GM23338 (cell line): ENCODE measurements around the gene NCOA7. TPM values are rescaled to one million over a fixed set of nuclear protein-coding genes. Genes with fewer than 3 reads are reported as not detected.

Experiments
- ATAC-seq: fragments of 200-7000 bp; cut with Tn5 transposase; 3 replicates; pipeline ENCODE4 v1.9.1; 2020
- DNase-seq: peaks from one replicate; pipeline ENCODE4 v3.0.0-alpha.2; 2015; ENCODE audit warnings: low spot score
- H2AFZ ChIP-seq: fragments of 200-600 bp; sonication (generic); 2 replicates; pipeline ENCODE4 v1.8.0; 2016; ENCODE audit warnings: antibody characterized with exemption, mild to moderate bottlenecking, moderate library complexity
- H3F3A ChIP-seq: fragments of 200-600 bp; sonication (generic); replicated peaks from 2 replicates; pipeline ENCODE4 v1.8.0; 2017; ENCODE audit warnings: antibody characterized with exemption, mixed run types, low read depth
- H3K27ac ChIP-seq: fragments of 200-600 bp; sonication (generic); 2 replicates; pipeline ENCODE4 v1.6.1; 2016; ENCODE audit warnings: low read depth
- H3K27me3 ChIP-seq: fragments of 200-600 bp; sonication (generic); 2 replicates; pipeline ENCODE4 v1.8.0; 2016; ENCODE audit warnings: mild to moderate bottlenecking, mixed run types, moderate library complexity; ENCODE audit not compliant: insufficient read depth
- H3K36me3 ChIP-seq: fragments of 200-600 bp; sonication (generic); 2 replicates; pipeline ENCODE4 v1.8.0; 2016; ENCODE audit warnings: mild to moderate bottlenecking; ENCODE audit not compliant: insufficient read depth
- H3K4me1 ChIP-seq: fragments of 200-600 bp; sonication (generic); 2 replicates; pipeline ENCODE4 v1.8.0; 2016; ENCODE audit warnings: mild to moderate bottlenecking, moderate library complexity; ENCODE audit not compliant: insufficient read depth
- H3K4me2 ChIP-seq: fragments of 200-600 bp; sonication (generic); 2 replicates; pipeline ENCODE4 v1.7.1; 2017; ENCODE audit warnings: mixed run types
- H3K4me3 ChIP-seq: fragments of 200-600 bp; sonication (generic); 2 replicates; pipeline ENCODE4 v1.6.1; 2016; ENCODE audit warnings: mixed run types
- H3K79me2 ChIP-seq: fragments of 200-600 bp; sonication (generic); replicated peaks from 2 replicates; pipeline ENCODE4 v1.8.0; 2017; ENCODE audit warnings: mild to moderate bottlenecking; ENCODE audit not compliant: insufficient read depth
- H3K9me2 ChIP-seq: fragments of 200-600 bp; sonication (generic); 2 replicates; pipeline ENCODE4 v1.8.0; 2017; ENCODE audit not compliant: insufficient read depth
- H4K20me1 ChIP-seq: fragments of 200-600 bp; sonication (generic); replicated peaks from 2 replicates; pipeline ENCODE4 v1.8.0; 2017; ENCODE audit warnings: mild to moderate bottlenecking; ENCODE audit not compliant: insufficient read depth
- H3K27ac Mint-ChIP-seq: 2 replicates; pipeline ENCODE4 v1.8.0; 2020; ENCODE audit warnings: inconsistent platforms, mild to moderate bottlenecking, moderate library complexity, mixed read lengths
- H3K27me3 Mint-ChIP-seq: 3 replicates; pipeline ENCODE4 v1.8.0; 2022; ENCODE audit warnings: low read depth, mild to moderate bottlenecking, moderate library complexity, mixed read lengths, inconsistent platforms; ENCODE audit not compliant: insufficient read depth, poor library complexity
- H3K36me3 Mint-ChIP-seq: 3 replicates; pipeline ENCODE4 v1.8.0; 2021; ENCODE audit warnings: low read depth, mild to moderate bottlenecking, inconsistent platforms, moderate library complexity, mixed read lengths
- H3K4me1 Mint-ChIP-seq: 3 replicates; pipeline ENCODE4 v1.8.0; 2020; ENCODE audit warnings: mild to moderate bottlenecking, inconsistent platforms, mixed read lengths
- H3K4me3 Mint-ChIP-seq: 3 replicates; pipeline ENCODE4 v1.8.0; 2021; ENCODE audit warnings: moderate library complexity, mild to moderate bottlenecking, inconsistent platforms, mixed read lengths
- H3K9me3 Mint-ChIP-seq: 3 replicates; pipeline ENCODE4 v1.8.0; 2020; ENCODE audit warnings: moderate library complexity, mild to moderate bottlenecking, inconsistent platforms, mixed read lengths
- REST ChIP-seq: IDR thresholded peaks from one replicate; pipeline ENCODE4 v1.6.1; 2018; ENCODE audit warnings: antibody characterized with exemption; ENCODE audit not compliant: unreplicated experiment
- ZNF114 ChIP-seq: fragments of 250-450 bp; sonication (Bioruptor Pico); IDR thresholded peaks from 2 replicates; pipeline ENCODE4 v1.5.0; 2020; ENCODE audit warnings: mild to moderate bottlenecking, moderate library complexity
- ZNF331 ChIP-seq: fragments of 250-450 bp; sonication (Bioruptor Pico); IDR thresholded peaks from 2 replicates; pipeline ENCODE4 v1.5.0; 2020; ENCODE audit warnings: low read depth, mild to moderate bottlenecking, moderate library complexity
- ZNF462 ChIP-seq: fragments of 250-450 bp; sonication (Bioruptor Pico); IDR thresholded peaks from 2 replicates; pipeline ENCODE4 v1.5.0; 2020; ENCODE audit warnings: mild to moderate bottlenecking, moderate library complexity
- polyA plus RNA-seq: library from polyadenylated mRNA; unstranded; fragments of >200 nt; fragmentation: Nextera tagmentation; extraction: Ambion mirVana; gene quantifications from 2 replicates; pipeline ENCODE4 v1.2.1, GENCODE V29; 2016
- total RNA-seq: library from RNA; depleted of rRNA; stranded (reverse); fragments of >200 nt; shearing (Covaris generic); gene quantifications from 2 replicates; pipeline ENCODE4 v1.2.3, GENCODE V29; 2014

NCOA7 gene
- total and polyA plus RNA-seq, 2 experiments from 2014 or later: 9.3 to 15.7 TPM

- peaks cover 4% of the 10 kb centered on the region for H3K27me3 Mint-ChIP-seq
- H3F3A ChIP-seq: peaks cover 7% of the 10 kb centered on the region; the same call in 1 of the 2 replicates
- no peaks in the 10 kb centered on the region for H3K9me2 ChIP-seq
- peaks cover 13% of the 10 kb centered on the region for H3K79me2 ChIP-seq
- no peak overlapping the region for H2AFZ ChIP-seq
- H3K9me3 Mint-ChIP-seq: no peaks in the 10 kb centered on the region
- no peaks in the 10 kb centered on the region for H3K36me3 ChIP-seq
- peaks cover 19% of the 10 kb centered on the region for H3K4me1 ChIP-seq
- no peak for DNase-seq
- peak overlapping the region; percentile 82 for H3K4me3 Mint-ChIP-seq
- H3K36me3 Mint-ChIP-seq: no peaks in the 10 kb centered on the region; the same call in 2 of the 3 replicates
- no peaks in the 10 kb centered on the region for H4K20me1 ChIP-seq
- H3K4me3 ChIP-seq: peak overlapping the region; percentile 85
- TF ChIP-seq ZNF331 (CRISPR knock-in tag): no peak
- TF ChIP-seq ZNF462 (CRISPR knock-in tag): no peak
- no peak for TF ChIP-seq REST
- TF ChIP-seq ZNF114 (CRISPR knock-in tag): no peak
- H3K27ac Mint-ChIP-seq: no peak overlapping the region
- H3K4me2 ChIP-seq: peak overlapping the region; percentile 92
- no peaks in the 10 kb centered on the region for H3K27me3 ChIP-seq
- H3K27ac ChIP-seq: no peak overlapping the region
- H3K4me1 Mint-ChIP-seq: peaks cover 24% of the 10 kb centered on the region
- no peak for ATAC-seq
Observed at GRCh38 chr6:125791820-125792165, 1.0 kb downstream of the NCOA7 start.
